ENCODE measurements around the gene AFAP1. TPM values are rescaled to one million over a fixed set of nuclear protein-coding genes. Genes with fewer than 3 reads are reported as not detected.

Gene AFAP1
- total RNA-seq, 2 experiments from 2014 or later, result 5.8 to 5.9 TPM

DNA sequence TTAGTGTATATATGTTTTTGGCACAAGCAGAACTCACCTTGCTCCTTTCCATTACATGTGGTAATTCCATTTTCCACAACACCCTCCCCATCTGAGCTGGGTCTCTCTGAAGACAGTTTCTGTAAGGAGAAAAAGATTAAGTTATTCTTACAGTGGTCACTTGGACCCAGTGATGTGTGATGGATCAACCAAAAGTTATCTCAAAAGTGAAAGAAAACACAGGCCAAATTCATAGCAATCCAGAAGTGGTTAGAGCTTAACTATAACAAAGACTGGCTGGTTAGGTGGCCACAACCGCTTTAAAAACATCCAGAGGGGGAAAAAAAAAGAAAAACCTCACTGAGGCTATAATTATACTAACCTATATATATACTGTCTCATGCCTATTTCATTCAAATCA, 123.7 kb downstream of the AFAP1 start:
- no peak overlapping the region for H3K4me3 Mint-ChIP-seq
- peaks cover 18% of the 10 kb centered on the region for H3K4me1 Mint-ChIP-seq
- ATAC-seq, result no peak
- no peaks in the 10 kb centered on the region for H3K9me3 Mint-ChIP-seq (ENCODE audit: low read depth)
- no peak for DNase-seq
- no peaks in the 10 kb centered on the region for H3K27me3 Mint-ChIP-seq
- peaks cover 2% of the 10 kb centered on the region for H3K36me3 Mint-ChIP-seq
- H3K27ac Mint-ChIP-seq, result no peak overlapping the region
- CTCF ChIA-PET, result interaction anchor here (0.6 to 5.6 kb wide), 3 partner anchors 13 to 28 kb away, joined by 3 to 47 read pairs (median 4); no protein-coding TSS in a partner anchor

- Mint-ChIP-seq H3K4me1 (peaks cover 17% of the 10 kb centered on the region), H3K9me3 (ENCODE audit: low read depth) (no peaks in the 10 kb centered on the region)
- CTCF ChIA-PET, result interaction anchor here (0.6 to 5.6 kb wide), 2 partner anchors 12 to 28 kb away, joined by 4 to 47 read pairs; no protein-coding TSS in a partner anchor
Observed at GRCh38 chr4:7815562-7815961, 124.1 kb downstream of the AFAP1 start.

DNA sequence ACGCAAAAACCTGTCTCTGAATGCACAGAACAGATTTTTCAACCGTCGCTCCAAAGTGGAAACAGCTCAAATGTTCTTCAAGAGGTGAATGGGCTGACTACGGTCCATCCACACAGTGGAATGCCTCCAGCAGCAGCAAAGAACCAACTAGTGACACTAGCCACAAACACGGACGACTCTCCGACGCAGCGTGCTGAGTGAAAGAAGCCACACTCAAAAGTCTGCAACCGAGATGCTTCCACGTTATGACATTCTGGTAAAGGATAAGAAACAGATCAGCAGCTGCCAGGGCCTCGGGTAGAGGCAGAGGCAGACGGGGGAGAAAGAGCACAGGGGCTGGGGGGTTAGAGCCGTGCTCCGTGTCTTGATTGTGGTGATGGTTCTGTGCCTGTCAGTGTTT, 125.2 kb downstream of the AFAP1 start:
- CTCF ChIA-PET, result interaction anchor here (5.6 kb wide), 1 partner anchor 11 kb away, joined by 47 read pairs; no protein-coding TSS in a partner anchor
- ATAC-seq (no peak), DNase-seq (no peak)
- H3K27ac Mint-ChIP-seq, result no peak overlapping the region
- H3K36me3 Mint-ChIP-seq, result peaks cover 2% of the 10 kb centered on the region
- H3K27me3 Mint-ChIP-seq, result no peaks in the 10 kb centered on the region
- peaks cover 13% of the 10 kb centered on the region for H3K4me1 Mint-ChIP-seq
- H3K9me3 Mint-ChIP-seq (ENCODE audit: low read depth), result no peaks in the 10 kb centered on the region
- no peak overlapping the region for H3K4me3 Mint-ChIP-seq

More at GRCh38 chr4:7815562-7815961, 124.1 kb downstream of the AFAP1 start:
- DNase-seq (no peak), ATAC-seq (no peak)
- Mint-ChIP-seq H3K27me3 (no peaks in the 10 kb centered on the region), H3K4me3 (no peak overlapping the region), H3K36me3 (peaks cover 2% of the 10 kb centered on the region), H3K27ac (no peak overlapping the region)

GRCh38 chr4:7813674-7814073, 126.0 kb downstream of the AFAP1 start:
- Mint-ChIP-seq H3K4me3 (no peak overlapping the region), H3K36me3 (peaks cover 2% of the 10 kb centered on the region), H3K27me3 (no peaks in the 10 kb centered on the region), H3K9me3 (ENCODE audit: low read depth) (no peaks in the 10 kb centered on the region), H3K4me1 (peaks cover 13% of the 10 kb centered on the region), H3K27ac (no peak overlapping the region)
- CTCF ChIA-PET, result interaction anchor here (1.1 to 5.6 kb wide), 3 partner anchors 10 to 31 kb away, joined by 4 to 47 read pairs (median 9); no protein-coding TSS in a partner anchor
- DNase-seq, result no peak
- no peak for ATAC-seq

- peaks cover 13% of the 10 kb centered on the region for H3K4me1 Mint-ChIP-seq
- CTCF ChIA-PET, result interaction anchor here (1.1 to 5.6 kb wide), 3 partner anchors 10 to 31 kb away, joined by 4 to 47 read pairs (median 9); no protein-coding TSS in a partner anchor
- no peaks in the 10 kb centered on the region for H3K27me3 Mint-ChIP-seq
- H3K27ac Mint-ChIP-seq, result no peak overlapping the region
- peaks cover 2% of the 10 kb centered on the region for H3K36me3 Mint-ChIP-seq
- H3K9me3 Mint-ChIP-seq (ENCODE audit: low read depth), result no peaks in the 10 kb centered on the region
- no peak for DNase-seq
- ATAC-seq, result no peak
- H3K4me3 Mint-ChIP-seq, result no peak overlapping the region
Observed at GRCh38 chr4:7812921-7813320, 126.7 kb downstream of the AFAP1 start.

DNA sequence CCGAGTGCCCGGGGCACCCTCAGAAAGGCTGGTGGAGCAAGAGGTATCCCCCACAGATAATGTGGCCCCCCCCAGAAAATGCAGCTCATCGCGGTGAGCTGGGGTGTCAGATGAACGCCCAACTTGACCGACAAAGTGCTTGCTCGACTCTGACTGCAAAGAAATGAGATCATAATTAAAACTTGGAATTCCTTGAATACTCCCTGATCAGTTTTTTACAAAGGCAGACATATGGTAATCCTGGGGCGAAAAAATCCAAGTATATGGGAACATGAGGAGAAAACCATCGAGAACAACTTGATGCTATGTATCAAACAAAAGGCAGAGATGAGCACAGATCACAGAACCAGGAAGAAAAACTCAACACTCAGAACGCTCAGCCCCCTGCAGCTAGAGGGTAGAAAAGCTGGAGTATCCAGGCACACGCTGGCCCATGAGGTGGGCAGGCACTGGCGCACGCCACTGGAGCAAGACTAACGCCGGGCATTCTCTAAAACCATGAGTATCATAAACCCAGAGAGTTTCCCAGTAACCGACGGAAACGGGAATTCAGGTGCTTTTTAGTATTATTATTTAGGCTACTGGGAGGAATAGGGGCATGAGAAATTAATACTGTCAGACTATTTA, 127.3 kb downstream of the AFAP1 start:
- Mint-ChIP-seq H3K9me3 (ENCODE audit: low read depth) (no peaks in the 10 kb centered on the region), H3K27me3 (no peaks in the 10 kb centered on the region), H3K36me3 (peaks cover 2% of the 10 kb centered on the region), H3K4me3 (no peak overlapping the region), H3K4me1 (peaks cover 13% of the 10 kb centered on the region), H3K27ac (no peak overlapping the region)
- no peak for ATAC-seq
- DNase-seq, result no peak
- CTCF ChIA-PET, result interaction anchor here (0.8 to 2.5 kb wide), 3 partner anchors 10 to 68 kb away, joined by 4 to 9 read pairs (median 7); no protein-coding TSS in a partner anchor

DNA sequence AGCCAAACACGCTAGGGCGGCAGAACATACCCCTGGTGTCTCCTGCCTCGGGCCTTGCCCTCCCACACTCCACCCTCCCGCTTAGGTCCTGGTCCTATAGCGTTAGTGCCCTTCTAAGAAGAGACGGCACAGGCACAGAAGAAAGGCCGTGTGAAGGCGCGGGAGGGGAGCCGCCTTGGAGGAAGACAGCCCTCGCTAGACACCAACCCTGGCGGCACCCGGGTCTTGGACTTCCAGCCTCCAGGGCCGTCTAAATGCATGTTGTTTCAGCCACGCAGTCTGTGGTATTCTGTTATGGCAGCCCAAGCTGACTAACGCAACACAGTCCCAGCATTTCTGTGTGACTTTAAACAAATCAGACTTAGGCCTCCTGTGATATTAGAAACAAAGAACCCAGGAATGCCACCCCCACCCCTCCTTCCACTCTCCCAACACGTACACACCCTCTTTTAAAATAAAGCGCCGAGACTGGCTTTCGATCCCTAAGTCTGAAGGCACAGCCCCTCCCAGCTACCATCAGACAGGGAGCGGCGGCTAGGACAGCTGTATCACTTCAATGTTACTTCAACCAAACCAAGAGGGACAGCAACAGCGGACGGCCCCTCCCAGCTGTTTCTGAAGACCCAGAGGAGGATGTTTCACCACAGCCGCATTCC, 128.0 kb downstream of the AFAP1 start:
- Mint-ChIP-seq H3K27me3 (no peaks in the 10 kb centered on the region), H3K4me1 (peaks cover 13% of the 10 kb centered on the region), H3K9me3 (ENCODE audit: low read depth) (no peaks in the 10 kb centered on the region), H3K36me3 (peaks cover 2% of the 10 kb centered on the region), H3K4me3 (no peak overlapping the region), H3K27ac (no peak overlapping the region)
- no peak for DNase-seq
- CTCF ChIA-PET, result interaction anchor here (0.8 to 2.5 kb wide), 4 partner anchors 9 to 69 kb away, joined by 4 to 9 read pairs (median 6); no protein-coding TSS in a partner anchor
- no peak for ATAC-seq

DNA sequence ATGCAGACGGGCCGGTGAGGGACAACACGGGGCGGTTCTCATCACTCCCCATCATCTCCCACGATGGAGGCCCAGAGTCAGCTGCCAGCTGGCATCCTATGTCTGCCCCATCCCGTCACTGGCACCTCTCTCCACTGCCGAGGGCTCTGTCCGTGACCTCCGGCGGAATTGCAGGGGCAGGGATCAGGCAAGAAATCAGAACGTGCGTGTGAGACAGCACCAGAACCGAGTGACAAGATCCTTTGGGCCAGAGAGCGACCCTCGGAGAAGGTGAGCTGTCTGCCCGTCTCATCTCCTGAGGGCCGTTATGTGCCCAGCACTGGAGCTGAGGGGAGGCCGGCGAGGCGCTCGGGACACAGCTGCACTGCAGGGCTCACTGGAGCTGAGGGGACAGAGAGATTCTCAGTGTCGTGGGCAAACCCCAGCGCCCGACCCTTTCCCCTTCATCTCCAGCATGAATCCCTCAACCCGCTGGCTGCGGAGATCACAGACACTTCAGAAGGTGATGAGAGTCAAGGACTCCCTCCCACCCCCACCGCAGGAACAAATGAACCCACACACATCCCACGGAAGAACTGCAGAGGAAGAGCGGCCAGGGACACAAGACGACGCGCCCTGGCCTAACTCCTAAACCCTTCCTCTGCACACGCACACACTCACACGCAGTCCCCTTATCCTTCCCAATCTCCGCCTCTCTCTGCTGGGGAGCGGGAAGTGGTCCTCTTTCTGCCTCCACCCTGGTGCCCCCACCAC, 128.7 kb downstream of the AFAP1 start:
- CTCF ChIA-PET, result interaction anchor here (1.2 kb wide), 1 partner anchor 9 kb away, joined by 5 read pairs; no protein-coding TSS in a partner anchor
- Mint-ChIP-seq H3K9me3 (ENCODE audit: low read depth) (no peaks in the 10 kb centered on the region), H3K4me3 (no peak overlapping the region), H3K4me1 (peaks cover 10% of the 10 kb centered on the region), H3K36me3 (peaks cover 2% of the 10 kb centered on the region), H3K27ac (no peak overlapping the region), H3K27me3 (no peaks in the 10 kb centered on the region)
- DNase-seq, result no peak
- ATAC-seq, result no peak

DNA sequence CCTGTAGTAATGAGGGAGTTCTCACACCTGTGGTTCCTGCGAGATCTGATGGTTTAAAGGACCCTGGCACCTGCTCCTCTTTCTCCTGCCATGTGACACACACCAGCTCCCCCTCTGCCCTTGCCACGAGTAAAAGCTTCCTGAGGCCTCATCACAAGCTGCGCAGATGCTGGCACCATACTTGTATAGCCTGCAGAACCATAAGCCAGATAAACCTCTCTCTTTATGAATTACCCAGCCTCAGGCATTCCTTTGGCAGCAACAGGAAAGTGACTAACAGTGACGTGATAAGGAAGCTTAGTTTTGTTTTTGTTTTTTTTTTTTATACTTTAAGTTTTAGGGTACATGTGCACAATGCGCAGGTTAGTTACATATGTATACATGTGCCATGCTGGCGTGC, 130.9 kb downstream of the AFAP1 start:
- Mint-ChIP-seq H3K4me3 (no peak overlapping the region), H3K36me3 (no peaks in the 10 kb centered on the region), H3K27me3 (no peaks in the 10 kb centered on the region), H3K9me3 (ENCODE audit: low read depth) (no peaks in the 10 kb centered on the region), H3K4me1 (peaks cover 8% of the 10 kb centered on the region), H3K27ac (no peak overlapping the region)
- ATAC-seq, result no peak
- CTCF ChIA-PET, result interaction anchor here (0.5 to 8.8 kb wide), 4 partner anchors 10 to 248 kb away, joined by 3 to 128 read pairs (median 4); no protein-coding TSS in a partner anchor
- DNase-seq, result no peak

DNA sequence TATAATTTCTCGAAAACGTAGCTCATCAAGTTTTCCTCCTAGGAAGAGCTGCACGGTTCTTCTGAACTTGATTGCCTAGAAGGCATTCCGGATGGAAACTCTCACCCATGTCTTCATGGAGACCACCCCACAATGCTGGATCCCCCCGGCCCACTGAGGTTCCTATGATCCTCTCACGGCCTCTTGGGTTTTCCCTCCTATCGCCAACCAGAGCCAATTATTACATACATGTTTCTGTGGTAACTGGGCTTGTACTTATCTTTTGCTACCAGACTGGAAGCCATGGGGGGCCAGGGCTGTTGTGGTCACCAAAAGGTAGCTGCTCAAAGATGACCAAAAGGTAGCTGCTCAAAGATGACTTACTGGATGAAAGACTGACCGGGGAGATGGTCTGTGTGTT, 131.5 kb downstream of the AFAP1 start:
- DNase-seq (no peak), ATAC-seq (no peak)
- Mint-ChIP-seq H3K4me1 (peaks cover 4% of the 10 kb centered on the region), H3K4me3 (no peak overlapping the region), H3K27ac (no peak overlapping the region), H3K27me3 (no peaks in the 10 kb centered on the region), H3K36me3 (no peaks in the 10 kb centered on the region), H3K9me3 (ENCODE audit: low read depth) (no peaks in the 10 kb centered on the region)
- CTCF ChIA-PET, result interaction anchor here (1.0 to 9.1 kb wide), 4 partner anchors 14 to 179 kb away, joined by 3 to 170 read pairs (median 66); no protein-coding TSS in a partner anchor

- H3K27ac Mint-ChIP-seq, result no peak overlapping the region
- H3K4me3 Mint-ChIP-seq, result no peak overlapping the region
- no peaks in the 10 kb centered on the region for H3K27me3 Mint-ChIP-seq
- no peaks in the 10 kb centered on the region for H3K9me3 Mint-ChIP-seq (ENCODE audit: low read depth)
- CTCF ChIA-PET, result interaction anchor here (1.0 to 9.1 kb wide), 6 partner anchors 13 to 180 kb away, joined by 3 to 170 read pairs (median 6); no protein-coding TSS in a partner anchor
- peaks cover 4% of the 10 kb centered on the region for H3K4me1 Mint-ChIP-seq
- no peak for DNase-seq
- no peak for ATAC-seq
- H3K36me3 Mint-ChIP-seq, result no peaks in the 10 kb centered on the region
Observed at GRCh38 chr4:7807351-7807921, 132.2 kb downstream of the AFAP1 start.

DNA sequence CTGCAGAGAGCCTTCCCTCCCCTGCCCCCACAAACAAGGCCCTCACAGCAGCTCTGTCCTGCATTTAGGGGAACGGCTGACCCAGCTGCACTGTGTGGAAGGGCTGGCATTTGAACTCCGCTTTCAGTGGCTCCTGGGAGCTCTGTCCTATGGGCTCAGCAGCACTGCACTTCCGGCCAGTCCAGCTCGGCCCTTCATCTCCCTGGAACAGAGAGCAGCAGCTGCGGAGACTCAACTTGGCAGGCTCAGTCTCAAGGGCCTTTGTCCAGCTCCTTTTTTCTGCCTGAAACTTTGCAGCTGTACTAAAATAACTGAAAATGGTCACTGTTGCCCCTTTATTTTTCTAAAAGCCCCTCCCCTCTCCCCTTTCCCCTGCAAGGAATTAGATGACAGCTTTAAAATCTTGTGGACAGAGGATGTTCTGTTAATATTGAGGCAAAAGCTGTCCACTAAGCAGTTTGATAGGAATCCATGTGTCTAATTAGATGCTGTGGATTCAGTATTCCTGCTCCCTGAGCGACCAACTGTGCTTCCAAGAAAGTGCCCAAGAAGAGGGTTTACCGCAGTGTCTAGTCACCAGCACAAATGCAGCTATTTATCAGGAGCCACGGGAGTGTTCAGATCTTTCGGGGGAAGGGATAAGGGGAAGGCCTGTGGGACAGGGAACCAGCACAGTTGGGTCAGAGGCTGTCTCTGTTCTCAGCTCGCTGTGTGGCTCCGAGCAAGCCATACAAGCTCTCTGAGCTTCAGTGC, 133.1 kb downstream of the AFAP1 start:
- no peak overlapping the region for H3K27ac Mint-ChIP-seq
- ATAC-seq (no peak), DNase-seq (no peak)
- H3K9me3 Mint-ChIP-seq (ENCODE audit: low read depth), result no peaks in the 10 kb centered on the region
- CTCF ChIA-PET, result interaction anchor here (1.1 to 9.1 kb wide), 7 partner anchors 11 to 181 kb away, joined by 3 to 170 read pairs (median 7); no protein-coding TSS in a partner anchor
- H3K4me3 Mint-ChIP-seq, result no peak overlapping the region
- no peaks in the 10 kb centered on the region for H3K36me3 Mint-ChIP-seq
- no peaks in the 10 kb centered on the region for H3K27me3 Mint-ChIP-seq
- peaks cover 10% of the 10 kb centered on the region for H3K4me1 Mint-ChIP-seq
